OCI-LY1 (cell line): ENCODE data around the gene SAP30BP.

Experiments used
- H2AFZ ChIP-seq: fragments of 200-600 bp; sonication (generic), shearing (Covaris generic); 2 replicates; pipeline ENCODE4 v1.6.0; 2014; ENCODE audit warnings: antibody characterized with exemption, mild to moderate bottlenecking, low read length
- H3F3A ChIP-seq: fragments of 200-600 bp; sonication (generic), shearing (Covaris generic); 2 replicates; pipeline ENCODE4 v1.6.0; 2014; ENCODE audit warnings: mild to moderate bottlenecking, antibody characterized with exemption, low read length, moderate library complexity; ENCODE audit not compliant: insufficient read depth
- H3K27ac ChIP-seq: fragments of 200-600 bp; sonication (generic); 2 replicates; pipeline ENCODE4 v1.5.1; 2014; ENCODE audit warnings: low read length, mixed run types, mild to moderate bottlenecking, low read depth; ENCODE audit not compliant: poor library complexity, severe bottlenecking
- H3K27me3 ChIP-seq: fragments of 200-600 bp; sonication (generic); 2 replicates; pipeline ENCODE4 v1.6.0; 2014; ENCODE audit warnings: antibody characterized with exemption, mild to moderate bottlenecking, low read length, moderate library complexity; ENCODE audit not compliant: insufficient read depth
- H3K36me3 ChIP-seq: fragments of 200-600 bp; sonication (generic); 2 replicates; pipeline ENCODE4 v1.6.1; 2014; ENCODE audit warnings: mild to moderate bottlenecking, antibody characterized with exemption, low read length, moderate library complexity, mixed read lengths; ENCODE audit not compliant: insufficient read depth
- H3K4me1 ChIP-seq: fragments of 200-600 bp; sonication (generic); 2 replicates; pipeline ENCODE4 v1.5.1; 2014; ENCODE audit warnings: mild to moderate bottlenecking, low read length, moderate library complexity; ENCODE audit not compliant: insufficient read depth, severe bottlenecking
- H3K4me2 ChIP-seq: fragments of 200-600 bp; sonication (generic), shearing (Covaris generic); 2 replicates; pipeline ENCODE4 v1.6.1; 2014; ENCODE audit warnings: low read length
- H3K4me3 ChIP-seq: fragments of 200-600 bp; sonication (generic); 2 replicates; pipeline ENCODE4 v1.5.1; 2014; ENCODE audit warnings: low read length, low read depth, mild to moderate bottlenecking, mixed read lengths; ENCODE audit not compliant: poor library complexity, severe bottlenecking
- H3K79me2 ChIP-seq: fragments of 200-600 bp; shearing (Covaris generic); 2 replicates; pipeline ENCODE4 v1.6.1; 2016; ENCODE audit warnings: mixed run types, low read length, mixed read lengths; ENCODE audit not compliant: insufficient read depth
- H3K9ac ChIP-seq: fragments of 200-600 bp; sonication (generic), shearing (Covaris generic); 2 replicates; pipeline ENCODE4 v1.6.1; 2014; ENCODE audit warnings: mild to moderate bottlenecking, low read length, mixed read lengths
- H3K9me2 ChIP-seq: fragments of 200-600 bp; sonication (generic), shearing (Covaris generic); 2 replicates; pipeline ENCODE4 v1.6.1; 2014; ENCODE audit warnings: low read depth, mild to moderate bottlenecking, low read length, mixed read lengths
- H3K9me3 ChIP-seq: fragments of 200-600 bp; shearing (Covaris generic); 2 replicates; pipeline ENCODE4 v1.6.1; 2014; ENCODE audit warnings: low read length, mixed read lengths
- H4K20me1 ChIP-seq: fragments of 200-600 bp; sonication (generic), shearing (Covaris generic); 2 replicates; pipeline ENCODE4 v1.6.0; 2016; ENCODE audit warnings: mild to moderate bottlenecking, low read length; ENCODE audit not compliant: insufficient read depth
- EZH2 ChIP-seq: fragments of 200-600 bp; sonication (generic), shearing (Covaris generic); IDR thresholded peaks from 2 replicates; pipeline ENCODE4 v1.8.0; 2017; ENCODE audit warnings: borderline replicate concordance, mixed run types, mild to moderate bottlenecking, antibody characterized with exemption, low read length, moderate library complexity, mixed read lengths
- TF ChIP-seq, protein P1 (sequence below): fragments of 200-600 bp; sonication (generic), shearing (Covaris generic); IDR thresholded peaks from 2 replicates; pipeline ENCODE4 v1.5.1; 2017; ENCODE audit warnings: mild to moderate bottlenecking, antibody characterized with exemption, low read length, moderate library complexity, mixed read lengths

Gene SAP30BP

GRCh38 chr17:75757086-75757681, 90.0 kb downstream of the SAP30BP start:
- no peaks in the 10 kb centered on the region for H3K79me2 ChIP-seq
- H3K36me3 ChIP-seq = no peaks in the 10 kb centered on the region
- no peak overlapping the region for H3K4me3 ChIP-seq
- no peak overlapping the region for H3K27ac ChIP-seq
- TF ChIP-seq, protein P1, sequence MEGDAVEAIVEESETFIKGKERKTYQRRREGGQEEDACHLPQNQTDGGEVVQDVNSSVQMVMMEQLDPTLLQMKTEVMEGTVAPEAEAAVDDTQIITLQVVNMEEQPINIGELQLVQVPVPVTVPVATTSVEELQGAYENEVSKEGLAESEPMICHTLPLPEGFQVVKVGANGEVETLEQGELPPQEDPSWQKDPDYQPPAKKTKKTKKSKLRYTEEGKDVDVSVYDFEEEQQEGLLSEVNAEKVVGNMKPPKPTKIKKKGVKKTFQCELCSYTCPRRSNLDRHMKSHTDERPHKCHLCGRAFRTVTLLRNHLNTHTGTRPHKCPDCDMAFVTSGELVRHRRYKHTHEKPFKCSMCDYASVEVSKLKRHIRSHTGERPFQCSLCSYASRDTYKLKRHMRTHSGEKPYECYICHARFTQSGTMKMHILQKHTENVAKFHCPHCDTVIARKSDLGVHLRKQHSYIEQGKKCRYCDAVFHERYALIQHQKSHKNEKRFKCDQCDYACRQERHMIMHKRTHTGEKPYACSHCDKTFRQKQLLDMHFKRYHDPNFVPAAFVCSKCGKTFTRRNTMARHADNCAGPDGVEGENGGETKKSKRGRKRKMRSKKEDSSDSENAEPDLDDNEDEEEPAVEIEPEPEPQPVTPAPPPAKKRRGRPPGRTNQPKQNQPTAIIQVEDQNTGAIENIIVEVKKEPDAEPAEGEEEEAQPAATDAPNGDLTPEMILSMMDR = no peak
- TF ChIP-seq EZH2 = no peak
- no peak overlapping the region for H3K9ac ChIP-seq
- H3K27me3 ChIP-seq = no peaks in the 10 kb centered on the region
- H3K4me1 ChIP-seq = peaks cover 20% of the 10 kb centered on the region
- H3F3A ChIP-seq = no peaks in the 10 kb centered on the region
- H3K9me2 ChIP-seq = no peaks in the 10 kb centered on the region
- no peak overlapping the region for H2AFZ ChIP-seq
- no peak overlapping the region for H3K4me2 ChIP-seq
- H4K20me1 ChIP-seq = no peaks in the 10 kb centered on the region
- H3K9me3 ChIP-seq = no peaks in the 10 kb centered on the region
